Measurements from ENCODE around the gene SP4. TPM values are rescaled to one million over a fixed set of nuclear protein-coding genes. Genes with fewer than 3 reads are reported as not detected.

SP4 gene
- total and polyA plus RNA-seq, 2 donors (not counting 3 experiments of a cell fraction or from before 2014, with no cell fraction given): 3.3 to 8.8 TPM

GRCh38 chr7:21393937-21394336 lies 33.9 kb upstream of the SP4 start:
- no peaks in the 10 kb centered on the region for H3K4me1 ChIP-seq (ENCODE audit: control insufficient read depth, extremely low read depth, insufficient read depth, low read length)
- H3K4me3 ChIP-seq (replicated peaks in 1 of 3; ENCODE audit: insufficient read depth in 1 of 3, low read depth in 1 of 3, low read length in 3 of 3): no peak overlapping the region
- ChIA-PET POLR2A (no interaction called here), CTCF (interaction anchor here (0.5 kb wide), 1 partner anchor 1848 kb away, joined by 4 read pairs; no protein-coding TSS in a partner anchor)
- intact Hi-C loops (cut with micrococcal nuclease) (no loop called here), dilution Hi-C loops (cut with MboI; ENCODE audit: extremely low pct_ligation_motif_present, low sequenced_read_pairs) (no loop called here)
- no peaks in the 10 kb centered on the region for H4K20me1 ChIP-seq (replicated peaks; ENCODE audit: control insufficient read depth, extremely low read depth, insufficient read depth, low read length)
- no peaks in the 10 kb centered on the region for H3K9me3 ChIP-seq (replicated peaks; ENCODE audit: control insufficient read depth, insufficient read depth, low read length)
- no peak for FAIRE-seq
- H3K79me2 ChIP-seq (ENCODE audit: control insufficient read depth, insufficient read depth, low read length): no peaks in the 10 kb centered on the region
- no peak overlapping the region for H3K4me2 ChIP-seq (ENCODE audit: insufficient read depth, low read length)
- TF ChIP-seq POLR2AphosphoS5 (IDR thresholded peaks at IDR 0.05; ENCODE audit: insufficient read depth, low read depth, low read length) (no peak), EZH2 (IDR thresholded peaks at IDR 0.05; ENCODE audit: borderline replicate concordance, low read depth, low read length, severe bottlenecking) (no peak), CTCF (IDR thresholded peaks at IDR 0.05; ENCODE audit: extremely low read depth in 1 of 2, insufficient read depth in 1 of 2, low read depth in 1 of 2, low read length in 2 of 2) (no peak), FOS (IDR thresholded peaks at IDR 0.05; ENCODE audit: borderline replicate concordance, insufficient read depth, low read length) (no peak), GATA2 (IDR thresholded peaks at IDR 0.05; ENCODE audit: insufficient read depth, insufficient read length, low read depth, low read length) (no peak), MAX (IDR thresholded peaks at IDR 0.05; ENCODE audit: insufficient read depth, insufficient read length) (no peak), POLR2A (IDR thresholded peaks at IDR 0.05; ENCODE audit: low read depth, low read length) (no peak), MYC (IDR thresholded peaks at IDR 0.05; ENCODE audit: low read depth, low read length) (no peak)
- H3K36me3 ChIP-seq (ENCODE audit: control insufficient read depth in 2 of 2, extremely low read depth in 1 of 2, insufficient read depth in 2 of 2, low read length in 2 of 2): no peaks in the 10 kb centered on the region
- no peak overlapping the region for H2AFZ ChIP-seq (ENCODE audit: low read depth, low read length)
- no peaks in the 10 kb centered on the region for H3K9me1 ChIP-seq (replicated peaks; ENCODE audit: control insufficient read depth, extremely low read depth, insufficient read depth, low read length)
- no peak for DNase-seq (ENCODE audit: low read depth, low spot score)
- H3K27ac ChIP-seq (ENCODE audit: insufficient read depth, low read depth, low read length): no peak overlapping the region
- no peaks in the 10 kb centered on the region for H3K27me3 ChIP-seq (ENCODE audit: control insufficient read depth in 2 of 2, insufficient read depth in 2 of 2, low read length in 2 of 2)
- BruUV-seq (replicated peaks): no TSS peak
- no peak overlapping the region for H3K9ac ChIP-seq (replicated peaks; ENCODE audit: extremely low read depth, insufficient read depth, low read length)
